ENCODE measurements around the gene TEX22.

DNA sequence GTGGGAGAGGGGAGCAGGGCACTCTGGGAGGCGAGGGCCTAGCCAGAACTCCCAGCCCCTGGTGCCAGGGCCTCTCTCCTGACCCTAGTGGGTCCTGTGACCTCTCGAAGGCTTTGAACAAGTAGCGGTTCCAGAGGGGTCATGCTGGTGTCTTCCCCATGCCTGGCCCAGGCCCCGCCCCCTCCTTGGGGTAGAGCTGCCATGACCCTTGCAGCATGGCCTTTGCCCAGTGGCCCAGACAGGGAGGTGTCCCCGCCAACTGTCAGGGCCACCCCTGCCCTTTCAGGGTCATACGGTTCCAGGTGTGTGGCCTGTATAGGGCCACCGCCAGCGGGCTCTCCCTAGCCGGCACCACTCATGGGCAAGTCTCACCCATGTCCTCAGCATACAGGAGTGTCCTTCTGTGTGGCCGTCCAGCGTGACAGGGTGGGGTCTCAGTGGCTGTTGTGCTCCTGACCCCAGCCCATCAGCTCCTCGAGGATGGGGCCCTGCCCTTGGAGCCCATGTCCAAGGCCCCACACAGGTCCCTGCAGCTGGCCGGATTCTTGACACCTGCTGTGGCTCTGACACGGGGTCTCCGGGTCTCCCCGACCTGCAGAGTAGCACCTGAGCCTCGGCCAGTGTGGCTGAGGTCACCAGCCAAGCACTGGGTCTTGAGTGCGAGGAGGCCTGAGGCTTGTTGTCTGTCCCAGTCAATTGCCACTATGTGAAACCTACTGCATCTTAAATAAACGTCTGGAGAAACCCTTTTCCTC lies 49.2 kb upstream of the TEX22 start:
- TF ChIP-seq CTCF (conservative IDR thresholded peaks at IDR 0.05 in 1 of 2, IDR thresholded peaks at IDR 0.05 in 1 of 2; ENCODE audit: extremely low read depth in 1 of 2, insufficient read depth in 1 of 2, low read depth in 1 of 2, low read length in 2 of 2) (no peak), EZH2 (IDR thresholded peaks at IDR 0.05; ENCODE audit: borderline replicate concordance, low read length) (no peak)

Measured in mammary epithelial cell (primary cell).